GM21737 (cell line): ENCODE measurements around the gene AMOTL1.

Source experiments
- ATAC-seq: cut with Tn5 transposase; IDR thresholded peaks from one replicate; pipeline ENCODE4 v1.9.1; 2021; ENCODE audit warnings: mild to moderate bottlenecking, moderate library complexity; ENCODE audit not compliant: unreplicated experiment

Gene AMOTL1

DNA sequence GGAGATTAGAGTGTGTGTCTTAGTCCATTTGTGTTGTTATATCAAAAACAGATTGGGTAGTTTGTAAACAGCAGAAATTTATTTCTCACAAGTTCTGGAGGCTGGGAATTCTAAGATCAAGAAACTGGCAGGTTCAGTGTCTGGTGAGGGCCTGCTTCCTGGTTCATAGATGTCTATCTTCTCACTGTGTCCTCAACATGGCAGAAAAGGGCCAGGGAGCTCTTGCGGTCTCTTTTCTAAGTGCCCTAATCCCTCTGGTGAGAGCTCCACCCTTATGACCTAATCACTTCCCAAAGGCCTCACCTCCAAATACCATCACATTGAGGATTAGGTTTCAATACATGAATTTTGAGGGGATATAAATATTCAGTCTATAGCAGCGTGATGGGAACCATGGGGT is 25.5 kb upstream of the AMOTL1 start:
- ATAC-seq, result no peak

- ATAC-seq, result no peak
Observed at GRCh38 chr11:94746721-94747120, 21.4 kb upstream of the AMOTL1 start.

DNA sequence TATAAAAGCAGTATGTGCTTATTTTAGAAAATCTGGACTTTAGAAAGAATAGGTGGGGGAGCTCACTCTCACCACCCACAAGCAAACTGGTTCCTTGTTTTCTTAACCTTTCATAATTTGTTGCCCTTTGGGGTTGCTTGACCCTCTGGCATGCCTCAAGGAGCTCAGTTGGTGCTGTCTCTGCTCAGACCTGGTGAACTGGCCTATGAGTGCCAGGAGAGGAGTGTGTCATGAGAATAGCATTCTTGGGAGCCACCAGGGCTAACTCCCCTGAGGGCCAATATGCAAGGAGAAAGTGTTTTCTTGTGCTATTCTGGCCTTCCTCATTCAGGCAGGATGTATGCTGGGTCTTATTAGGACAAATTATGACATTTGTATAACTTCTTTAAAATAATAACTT is 21.0 kb upstream of the AMOTL1 start:
- ATAC-seq, result no peak

DNA sequence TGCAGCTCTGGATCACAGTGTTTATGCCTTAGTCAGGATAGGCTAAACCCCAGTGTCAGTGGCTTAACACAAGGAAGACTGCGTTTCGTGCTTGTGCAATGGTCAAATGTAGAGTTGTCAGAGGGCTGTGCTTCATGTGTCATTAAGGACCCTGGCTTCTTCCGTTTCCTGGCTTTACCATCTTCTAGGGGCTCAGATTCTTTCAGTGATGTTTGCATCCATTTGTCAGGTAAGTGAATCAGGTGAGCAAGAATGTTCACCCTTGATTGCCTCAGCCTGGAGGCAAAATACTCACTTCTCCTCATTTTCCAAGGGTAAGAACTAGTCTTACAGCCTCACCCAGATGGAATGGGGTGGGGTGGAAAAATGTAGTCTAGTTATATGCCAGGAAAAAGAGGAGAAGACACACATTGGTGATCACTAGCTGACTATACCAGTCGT is 20.5 kb upstream of the AMOTL1 start:
- no peak for ATAC-seq

- no peak for ATAC-seq
Observed at GRCh38 chr11:94749369-94749768, 18.8 kb upstream of the AMOTL1 start.

DNA sequence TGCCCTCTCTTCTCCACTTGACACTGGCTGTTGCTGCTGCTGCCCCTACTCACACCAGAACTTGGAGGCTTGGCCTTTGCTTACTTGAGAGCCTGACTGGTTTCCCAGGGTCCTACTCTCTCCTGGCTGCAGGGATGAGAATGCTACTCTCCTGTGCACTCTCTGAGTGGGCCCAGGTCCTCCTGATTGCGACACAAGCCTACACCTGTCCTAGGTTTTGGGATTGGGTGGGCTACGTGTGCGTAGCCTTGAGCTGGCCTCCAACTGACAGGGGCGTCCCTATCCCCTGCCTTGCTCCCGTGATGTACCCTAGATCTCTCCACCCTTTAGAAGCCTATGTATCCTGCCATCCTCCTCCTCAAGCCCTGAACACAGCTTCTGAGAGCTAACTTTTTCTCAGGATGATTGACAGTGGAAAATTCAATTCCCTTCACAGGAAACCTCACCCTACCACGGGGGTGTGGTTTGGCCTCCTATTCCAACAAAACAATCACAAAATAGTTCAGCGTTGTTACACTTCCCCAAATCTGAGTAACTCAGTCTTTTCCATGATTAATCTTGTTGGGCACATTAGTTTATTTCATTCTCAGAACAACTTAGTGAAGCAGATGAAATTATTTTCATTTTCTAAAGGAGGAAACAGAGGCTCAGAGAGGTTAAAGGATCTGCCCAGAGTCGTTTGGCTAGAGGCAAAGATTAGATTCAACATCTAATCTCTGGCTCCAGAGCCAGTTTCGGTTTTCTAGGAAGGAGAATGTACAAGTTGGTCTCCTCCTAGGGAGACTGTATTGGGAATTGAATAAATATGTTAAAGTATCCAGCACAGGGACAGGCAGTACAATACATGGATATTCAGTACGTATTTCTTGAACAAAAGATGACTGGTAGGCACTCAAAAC is 17.6 kb upstream of the AMOTL1 start:
- no peak for ATAC-seq

- ATAC-seq, result no peak
Observed at GRCh38 chr11:94751218-94751609, 16.9 kb upstream of the AMOTL1 start.

- no peak for ATAC-seq
Observed at GRCh38 chr11:94751786-94752185, 16.4 kb upstream of the AMOTL1 start.

GRCh38 chr11:94753630-94754029 is 14.5 kb upstream of the AMOTL1 start:
- ATAC-seq, result no peak

DNA sequence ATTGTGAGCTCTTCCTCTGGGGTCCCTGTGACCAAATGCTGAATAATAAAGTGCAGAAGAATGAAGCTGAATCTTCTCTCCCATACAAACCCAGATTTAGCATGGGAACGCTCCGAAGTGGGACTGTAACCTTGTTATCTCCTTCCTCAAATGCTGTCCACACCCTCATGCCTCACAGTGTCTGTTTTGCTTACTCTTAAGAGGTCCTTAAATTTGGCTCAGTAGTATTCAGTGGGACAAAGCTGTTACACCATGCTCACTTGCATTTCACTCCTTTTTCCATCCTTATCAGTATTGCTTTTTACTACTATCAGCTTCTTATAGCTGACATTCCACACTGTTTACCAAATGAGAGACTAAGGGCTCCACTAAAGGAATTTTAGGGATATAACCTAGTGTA is 13.8 kb upstream of the AMOTL1 start:
- ATAC-seq, result no peak

GRCh38 chr11:94754819-94755218 is 13.3 kb upstream of the AMOTL1 start:
- no peak for ATAC-seq

DNA sequence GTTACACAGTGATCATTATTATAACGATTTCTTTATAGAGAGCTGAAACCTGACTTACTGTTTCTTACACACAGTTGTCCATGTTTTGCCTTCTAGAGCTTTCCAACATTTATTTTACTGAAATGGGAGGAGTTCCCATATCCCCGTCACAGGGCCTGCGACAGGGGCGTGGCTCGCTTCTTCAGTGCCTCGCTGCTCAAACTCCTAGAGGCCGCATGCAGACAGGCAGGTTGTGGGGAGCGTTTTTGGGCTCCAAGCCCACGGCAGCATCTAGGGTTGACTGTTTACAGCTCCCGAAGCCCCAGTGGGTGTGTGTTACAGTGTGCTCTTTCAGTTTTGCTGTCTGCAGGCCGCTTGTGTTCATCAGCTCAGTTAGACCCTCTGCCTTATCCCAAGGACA is 12.7 kb upstream of the AMOTL1 start:
- no peak for ATAC-seq

GRCh38 chr11:94757037-94757735 is 11.0 kb upstream of the AMOTL1 start:
- peak; percentile 51 for ATAC-seq

DNA sequence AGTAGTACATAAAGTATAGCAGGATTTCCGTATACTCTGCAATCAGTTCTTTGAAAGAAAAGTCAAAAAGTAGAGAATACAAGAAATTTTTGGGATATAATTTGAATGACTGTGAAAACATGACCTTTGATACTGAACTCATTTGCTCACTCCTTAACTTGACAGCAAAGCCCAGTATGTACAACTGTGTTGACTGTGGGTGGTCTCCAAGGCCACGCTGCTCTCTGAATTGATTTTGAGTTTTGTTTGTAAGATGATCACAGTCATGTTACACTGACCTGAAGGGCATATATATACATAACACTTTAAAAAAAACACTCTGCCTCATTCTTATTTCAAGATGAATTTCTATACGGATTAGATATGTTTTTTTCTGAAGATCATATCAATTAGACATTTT is 9.5 kb upstream of the AMOTL1 start:
- no peak for ATAC-seq

- ATAC-seq, result no peak
Observed at GRCh38 chr11:94759522-94759921, 8.6 kb upstream of the AMOTL1 start.

DNA sequence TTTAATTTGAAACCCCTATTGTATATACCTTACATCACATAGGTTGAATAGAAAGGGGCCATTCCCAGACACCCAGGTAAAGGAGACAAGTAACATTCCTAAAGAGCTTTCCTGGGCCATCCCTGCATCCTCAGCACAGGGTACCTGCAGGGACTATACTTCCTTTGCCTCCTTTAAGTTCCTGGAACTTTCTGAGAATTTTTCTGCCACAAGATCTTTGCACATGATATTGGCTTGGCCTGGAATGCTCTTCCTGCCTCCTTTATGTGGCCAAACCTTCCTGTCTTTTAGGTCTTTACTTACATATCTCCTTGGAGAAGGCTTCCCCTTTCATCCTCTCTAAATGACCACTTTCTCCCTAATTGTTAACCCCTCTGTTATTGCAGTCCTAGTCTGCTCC is 7.9 kb upstream of the AMOTL1 start:
- no peak for ATAC-seq

DNA sequence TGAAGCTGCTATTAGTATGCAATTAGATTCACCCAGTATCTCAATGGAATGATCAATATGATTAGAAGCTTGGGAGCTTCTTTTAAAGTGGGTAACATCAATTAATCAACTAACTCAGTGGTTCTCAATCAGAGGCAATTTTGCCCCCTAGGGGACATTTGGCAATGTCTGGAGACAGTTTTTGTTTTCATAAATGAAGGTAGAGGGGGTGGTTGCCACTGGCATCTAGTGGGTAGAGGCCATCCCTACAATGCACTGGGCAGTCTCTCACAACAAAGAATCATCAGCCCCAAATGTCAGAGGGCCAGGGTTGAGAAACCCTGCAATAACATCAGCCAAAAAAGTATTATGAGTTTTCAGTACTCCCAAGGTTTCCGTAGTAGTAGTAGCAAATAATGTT is 5.9 kb upstream of the AMOTL1 start:
- no peak for ATAC-seq

- no peak for ATAC-seq
Observed at GRCh38 chr11:94762995-94763394, 5.2 kb upstream of the AMOTL1 start.

DNA sequence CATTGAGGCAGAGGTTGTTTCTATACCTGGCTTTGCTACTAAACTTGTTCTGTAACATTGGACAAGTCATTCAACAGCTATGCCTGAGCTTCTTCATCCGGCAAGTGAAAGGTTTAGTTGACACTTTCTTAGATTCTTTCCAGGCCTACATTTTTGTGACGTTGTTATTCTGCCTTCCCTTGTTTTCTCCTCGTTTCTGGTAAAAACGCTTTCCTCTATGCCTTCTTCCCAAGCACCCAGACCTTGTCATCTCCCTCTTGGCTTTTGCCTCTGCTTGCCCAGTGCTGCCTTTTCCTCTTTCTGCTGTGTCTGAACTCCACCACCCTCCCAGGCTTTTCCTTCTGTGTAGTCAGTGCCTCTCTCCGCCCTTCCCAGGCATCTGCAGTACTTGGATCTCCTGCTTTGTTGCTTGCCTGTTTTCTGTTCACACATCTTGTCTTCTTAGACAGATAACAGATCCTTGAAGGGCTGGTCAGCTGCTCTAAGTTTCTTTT is 1.4 kb upstream of the AMOTL1 start:
- no peak for ATAC-seq

- no peak for ATAC-seq
Observed at GRCh38 chr11:94767291-94767690, 865 bp upstream of the AMOTL1 start.

GRCh38 chr11:94768602-94769541 is 716 bp downstream of the AMOTL1 start:
- ATAC-seq, result no peak
